22Rv1 (cell line): ENCODE measurements around the gene KLHL12.

Experiments used
- CTCF ChIP-seq: fragments of 450-650 bp; IDR thresholded peaks from 2 replicates; pipeline ENCODE4 v1.5.1; 2017; ENCODE audit warnings: mild to moderate bottlenecking
- ZFX ChIP-seq: fragments of 450-650 bp; IDR thresholded peaks from 2 replicates; pipeline ENCODE4 v1.6.1; 2017; ENCODE audit warnings: antibody characterized with exemption, borderline replicate concordance

GRCh38 chr1:202932476-202932875 is 5.4 kb upstream of the KLHL12 start:
- TF ChIP-seq CTCF (no peak), ZFX (no peak)
